ENCODE data around the gene ELOVL6. TPM values are rescaled to one million over a fixed set of nuclear protein-coding genes. Genes with fewer than 3 reads are reported as not detected.

The ELOVL6 gene
- total RNA-seq, 1 donor from 2014 or later: 27.6 TPM

GRCh38 chr4:110109455-110109854, 89.0 kb downstream of the ELOVL6 start:
- H3K4me1 Mint-ChIP-seq: peaks cover 35% of the 10 kb centered on the region
- H3K27ac Mint-ChIP-seq: peak overlapping the region; percentile 32
- no peaks in the 10 kb centered on the region for H3K36me3 Mint-ChIP-seq
- no peak overlapping the region for H3K4me3 Mint-ChIP-seq
- no peak for DNase-seq (ENCODE audit: low spot score in 2 of 2, unreplicated experiment in 2 of 2)
- no peaks in the 10 kb centered on the region for H3K9me3 Mint-ChIP-seq
- no peaks in the 10 kb centered on the region for H3K27me3 Mint-ChIP-seq (ENCODE audit: low read depth)
- no peak for TF ChIP-seq CTCF (IDR thresholded peaks at IDR 0.05; ENCODE audit: unreplicated experiment)

GRCh38 chr4:110108960-110109359, 89.5 kb downstream of the ELOVL6 start:
- TF ChIP-seq CTCF (IDR thresholded peaks at IDR 0.05; ENCODE audit: unreplicated experiment): no peak
- peaks cover 35% of the 10 kb centered on the region for H3K4me1 Mint-ChIP-seq

GRCh38 chr4:110108422-110108821, 90.0 kb downstream of the ELOVL6 start:
- no peak for DNase-seq (ENCODE audit: low spot score in 2 of 2, unreplicated experiment in 2 of 2)
- H3K4me3 Mint-ChIP-seq: no peak overlapping the region
- no peak overlapping the region for H3K27ac Mint-ChIP-seq
- H3K27me3 Mint-ChIP-seq (ENCODE audit: low read depth): no peaks in the 10 kb centered on the region
- no peak for TF ChIP-seq CTCF (IDR thresholded peaks at IDR 0.05; ENCODE audit: unreplicated experiment)
- peaks cover 2% of the 10 kb centered on the region for H3K36me3 Mint-ChIP-seq
- peaks cover 35% of the 10 kb centered on the region for H3K4me1 Mint-ChIP-seq
- H3K9me3 Mint-ChIP-seq: no peaks in the 10 kb centered on the region

More at GRCh38 chr4:110108960-110109359, 89.5 kb downstream of the ELOVL6 start:
- H3K4me3 Mint-ChIP-seq: no peak overlapping the region
- DNase-seq (ENCODE audit: low spot score in 2 of 2, unreplicated experiment in 2 of 2): no peak
- H3K27me3 Mint-ChIP-seq (ENCODE audit: low read depth): no peaks in the 10 kb centered on the region
- no peaks in the 10 kb centered on the region for H3K36me3 Mint-ChIP-seq
- no peaks in the 10 kb centered on the region for H3K9me3 Mint-ChIP-seq
- H3K27ac Mint-ChIP-seq: peak overlapping the region; percentile 53

- Mint-ChIP-seq H3K4me3 (no peak overlapping the region), H3K27ac (no peak overlapping the region), H3K36me3 (peaks cover 5% of the 10 kb centered on the region), H3K27me3 (ENCODE audit: low read depth) (no peaks in the 10 kb centered on the region), H3K4me1 (peaks cover 35% of the 10 kb centered on the region), H3K9me3 (no peaks in the 10 kb centered on the region)
- TF ChIP-seq CTCF (IDR thresholded peaks at IDR 0.05; ENCODE audit: unreplicated experiment): no peak
- no peak for DNase-seq (ENCODE audit: low spot score in 2 of 2, unreplicated experiment in 2 of 2)
Measured at GRCh38 chr4:110107866-110108265, 90.5 kb downstream of the ELOVL6 start.

GRCh38 chr4:110106931-110107296, 91.5 kb downstream of the ELOVL6 start:
- DNase-seq (ENCODE audit: low spot score in 2 of 2, unreplicated experiment in 2 of 2): no peak
- Mint-ChIP-seq H3K4me3 (no peak overlapping the region), H3K27me3 (ENCODE audit: low read depth) (no peaks in the 10 kb centered on the region), H3K4me1 (peaks cover 32% of the 10 kb centered on the region), H3K9me3 (no peaks in the 10 kb centered on the region), H3K36me3 (peaks cover 6% of the 10 kb centered on the region), H3K27ac (no peak overlapping the region)
- no peak for TF ChIP-seq CTCF (IDR thresholded peaks at IDR 0.05; ENCODE audit: unreplicated experiment)

GRCh38 chr4:110104661-110105060, 93.8 kb downstream of the ELOVL6 start:
- no peak overlapping the region for H3K4me3 Mint-ChIP-seq
- no peak for TF ChIP-seq CTCF (IDR thresholded peaks at IDR 0.05; ENCODE audit: unreplicated experiment)
- peaks cover 28% of the 10 kb centered on the region for H3K4me1 Mint-ChIP-seq
- H3K27me3 Mint-ChIP-seq (ENCODE audit: low read depth): no peaks in the 10 kb centered on the region
- DNase-seq (ENCODE audit: low spot score in 2 of 2, unreplicated experiment in 2 of 2): no peak
- H3K27ac Mint-ChIP-seq: no peak overlapping the region
- peaks cover 6% of the 10 kb centered on the region for H3K36me3 Mint-ChIP-seq
- no peaks in the 10 kb centered on the region for H3K9me3 Mint-ChIP-seq
